Liver (tissue), 9 donors: ENCODE results near the gene TRAPPC2L. TPM values are rescaled to one million over a fixed set of nuclear protein-coding genes. Genes with fewer than 3 reads are reported as not detected.

ENCODE experiments used
- DNase-seq: peaks from one replicate; pipeline ENCODE4 v3.0.0-alpha.2; 2017; ENCODE audit warnings: low spot score
- H3K27ac ChIP-seq, 2 donors: one replicate each; pipeline ENCODE4 v1.7.0; 2013; ENCODE audit warnings: inconsistent platforms in 2 of 2, low read length in 2 of 2, control low read depth in 1 of 2, low read depth in 1 of 2, mild to moderate bottlenecking in 1 of 2
- H3K27me3 ChIP-seq, 4 donors: one replicate each; pipeline versions ENCODE4 v1.6.1 to v1.7.0; 2013; ENCODE audit warnings: low read length in 3 of 4, inconsistent platforms in 1 of 4, mild to moderate bottlenecking in 1 of 4, moderate library complexity in 1 of 4; ENCODE audit not compliant: control insufficient read depth in 4 of 4, insufficient read depth in 4 of 4
- H3K36me3 ChIP-seq, 4 donors: one replicate each; pipeline versions ENCODE4 v1.6.1 to v1.7.0; 2013; ENCODE audit warnings: low read length in 3 of 4, mild to moderate bottlenecking in 3 of 4, low read depth in 1 of 4, moderate library complexity in 1 of 4; ENCODE audit not compliant: control insufficient read depth in 4 of 4, insufficient read depth in 3 of 4
- H3K4me1 ChIP-seq, 4 donors: one replicate each; pipeline versions ENCODE4 v1.6.1 to v1.7.0; 2013; ENCODE audit warnings: low read length in 3 of 4, mild to moderate bottlenecking in 3 of 4, moderate library complexity in 1 of 4; ENCODE audit not compliant: control insufficient read depth in 4 of 4, insufficient read depth in 4 of 4
- H3K4me3 ChIP-seq, 3 donors: one replicate each; pipeline versions ENCODE4 v1.6.1 to v1.7.0; 2013; ENCODE audit warnings: low read length in 3 of 3, control low read depth in 1 of 3, low read depth in 1 of 3, mild to moderate bottlenecking in 1 of 3
- H3K9ac ChIP-seq, 2 donors: one replicate each; pipeline ENCODE4 v1.7.0; 2013; ENCODE audit warnings: low read length in 2 of 2, mild to moderate bottlenecking in 2 of 2, moderate library complexity in 2 of 2, control low read depth in 1 of 2, low read depth in 1 of 2
- H3K9me3 ChIP-seq, 4 donors: one replicate each; pipeline versions ENCODE4 v1.6.1 to v1.7.0; 2013; ENCODE audit warnings: low read length in 3 of 4; ENCODE audit not compliant: control insufficient read depth in 4 of 4
- ATF3 ChIP-seq: IDR thresholded peaks from 2 replicates; pipeline ENCODE4 v1.6.1; 2016; ENCODE audit warnings: antibody characterized with exemption
- EGR1 ChIP-seq, 2 donors: IDR thresholded peaks; 2 replicates each; pipeline ENCODE4 v1.6.1; 2016 to 2018; ENCODE audit warnings: antibody characterized with exemption in 2 of 2, low read depth in 2 of 2
- FOXA1 ChIP-seq: IDR thresholded peaks from 2 replicates; pipeline ENCODE4 v1.6.1; 2016; ENCODE audit warnings: antibody characterized with exemption
- FOXA2 ChIP-seq: IDR thresholded peaks from 2 replicates; pipeline ENCODE4 v1.6.1; 2016; ENCODE audit warnings: antibody characterized with exemption
- GABPA ChIP-seq, 2 donors: IDR thresholded peaks in 1 of 2; conservative IDR thresholded peaks in 1 of 2; 2 replicates each; pipeline ENCODE4 v1.6.1; 2016; ENCODE audit warnings: antibody characterized with exemption in 2 of 2, mild to moderate bottlenecking in 1 of 2, moderate library complexity in 1 of 2
- HNF4A ChIP-seq, 2 donors: conservative IDR thresholded peaks; 2 replicates each; pipeline ENCODE4 v1.6.1; 2016; ENCODE audit warnings: antibody characterized with exemption in 2 of 2, mild to moderate bottlenecking in 2 of 2
- HNF4G ChIP-seq: IDR thresholded peaks from 2 replicates; pipeline ENCODE4 v1.6.1; 2016; ENCODE audit warnings: antibody characterized with exemption
- MAX ChIP-seq: IDR thresholded peaks from 2 replicates; pipeline ENCODE4 v1.6.1; 2016; ENCODE audit warnings: antibody characterized with exemption
- NR2F2 ChIP-seq: IDR thresholded peaks from 2 replicates; pipeline ENCODE4 v1.6.1; 2016; ENCODE audit warnings: antibody characterized with exemption
- RAD21 ChIP-seq, 2 donors: IDR thresholded peaks; 2 replicates each; pipeline ENCODE4 v1.6.1; 2016; ENCODE audit warnings: antibody characterized with exemption in 2 of 2, mild to moderate bottlenecking in 2 of 2
- REST ChIP-seq: IDR thresholded peaks from 2 replicates; pipeline ENCODE4 v1.6.1; 2016; ENCODE audit warnings: antibody characterized with exemption, mild to moderate bottlenecking
- RXRA ChIP-seq, 2 donors: IDR thresholded peaks; 2 replicates each; pipeline ENCODE4 v1.6.1; 2017 to 2018; ENCODE audit warnings: antibody characterized with exemption in 2 of 2, mild to moderate bottlenecking in 1 of 2
- SP1 ChIP-seq: IDR thresholded peaks from 2 replicates; pipeline ENCODE4 v1.6.1; 2018; ENCODE audit warnings: antibody characterized with exemption, mild to moderate bottlenecking
- TAF1 ChIP-seq: conservative IDR thresholded peaks from 2 replicates; pipeline ENCODE4 v1.6.1; 2016; ENCODE audit warnings: antibody characterized with exemption, mild to moderate bottlenecking
- ZBTB33 ChIP-seq: IDR thresholded peaks from 2 replicates; pipeline ENCODE4 v1.6.1; 2016; ENCODE audit warnings: antibody characterized with exemption
- WGBS: extraction: QIAGEN DNeasy Blood & Tissue Kit; methylation state at CpG from one replicate; pipeline ENCODE4 v1.1.7; 2013; 5-methylcytosine and 5-hydroxymethylcytosine counted together
- polyA plus RNA-seq, 2 donors: library from polyadenylated mRNA; stranded (reverse) in 1 of 2; unstranded in 1 of 2; fragments of 200-250 nt in 1 of 2; fragments of >200 nt in 1 of 2; fragmentation: Nextera tagmentation in 1 of 2; extraction: Ambion mirVana in 1 of 2; gene quantifications; one replicate each; pipeline versions ENCODE4 v1.2.1 to v1.2.3, GENCODE V29; 2013 to 2015
- total RNA-seq, 2 donors: library from RNA; depleted of rRNA; stranded (reverse); fragments of >200 nt; gene quantifications; one replicate each; pipeline ENCODE4 v1.2.3, GENCODE V29; 2014
- donor health status: healthy.
- donor health status: healthy.
- donor health status: healthy.
- donor health status: healthy.
- donor health status: healthy.

Gene TRAPPC2L
- total and polyA plus RNA-seq, 4 donors, result 16.3 to 59.4 (median 22.2) TPM

GRCh38 chr16:88839026-88839529 lies 17.8 kb upstream of the TRAPPC2L start:
- Histone ChIP-seq H3K27ac (no peak overlapping the region), H3K36me3 (peaks cover 0 to 33% (median 6%) of the 10 kb centered on the region in 4 donors), H3K9ac (no peak overlapping the region), H3K27me3 (no peaks in the 10 kb centered on the region), H3K4me3 (no peak overlapping the region), H3K9me3 (no peaks in the 10 kb centered on the region), H3K4me1 (no peaks in the 10 kb centered on the region)
- TF ChIP-seq TAF1 (no peak), HNF4A (conservative IDR thresholded peaks at IDR 0.05) (no peak), EGR1 (IDR thresholded peaks at IDR 0.05; ENCODE audit: low read depth in 2 of 2) (no peak), FOXA2 (no peak), ZBTB33 (no peak), REST (no peak), RAD21 (IDR thresholded peaks at IDR 0.05) (no peak), MAX (no peak), SP1 (no peak), FOXA1 (no peak), GABPA (IDR thresholded peaks at IDR 0.05 in 1 of 2, conservative IDR thresholded peaks at IDR 0.05 in 1 of 2) (no peak), HNF4G (no peak), RXRA (IDR thresholded peaks at IDR 0.05) (no peak)
- DNase-seq, result no peak
- WGBS, result 94% methylated on average over 39 of the region's 39 CpGs

GRCh38 chr16:88839745-88840599 lies 17.0 kb upstream of the TRAPPC2L start:
- Histone ChIP-seq H3K4me3 (no peak overlapping the region), H3K27me3 (no peaks in the 10 kb centered on the region)

More at GRCh38 chr16:88839745-88840599, 17.0 kb upstream of the TRAPPC2L start:
- Histone ChIP-seq H3K4me1 (no peaks in the 10 kb centered on the region), H3K36me3 (peaks cover 0 to 31% (median 6%) of the 10 kb centered on the region in 4 donors), H3K27ac (no peak overlapping the region), H3K9me3 (no peaks in the 10 kb centered on the region), H3K9ac (no peak overlapping the region)
- TF ChIP-seq EGR1 (IDR thresholded peaks at IDR 0.05; ENCODE audit: low read depth in 2 of 2) (no peak), NR2F2 (no peak), ZBTB33 (no peak), MAX (no peak), ATF3 (no peak), FOXA2 (no peak), REST (no peak)
- 92% methylated on average over 24 of the region's 24 CpGs for WGBS
- DNase-seq, result no peak
